ENCODE results near the gene MGAT4B.
"Not testable (repeated sequence)": the region's sequence is repeated elsewhere in the genome, so short reads cannot be mapped to it uniquely, and the experiment has no call there.

The MGAT4B gene

DNA sequence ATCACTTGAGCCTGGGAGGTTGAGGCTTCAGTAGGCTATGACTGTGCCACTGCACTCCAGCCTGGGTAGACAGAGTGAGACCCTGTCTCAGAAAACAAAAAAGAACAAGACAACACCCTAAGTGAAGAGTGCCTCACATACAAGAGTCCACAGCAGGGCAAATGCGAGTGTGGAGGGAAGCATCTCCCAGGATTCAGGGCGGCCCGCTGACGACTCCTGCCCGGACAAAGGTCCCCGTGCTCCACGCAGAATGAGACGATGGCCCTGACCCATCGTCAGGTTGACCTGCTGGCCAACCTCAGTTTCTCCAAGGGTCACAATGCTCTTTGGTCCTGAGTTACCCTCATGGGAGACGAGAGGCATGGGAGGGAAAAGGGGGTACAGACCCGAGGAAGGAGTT, 33.7 kb upstream of the MGAT4B start:
- TF ChIP-seq, protein P1, sequence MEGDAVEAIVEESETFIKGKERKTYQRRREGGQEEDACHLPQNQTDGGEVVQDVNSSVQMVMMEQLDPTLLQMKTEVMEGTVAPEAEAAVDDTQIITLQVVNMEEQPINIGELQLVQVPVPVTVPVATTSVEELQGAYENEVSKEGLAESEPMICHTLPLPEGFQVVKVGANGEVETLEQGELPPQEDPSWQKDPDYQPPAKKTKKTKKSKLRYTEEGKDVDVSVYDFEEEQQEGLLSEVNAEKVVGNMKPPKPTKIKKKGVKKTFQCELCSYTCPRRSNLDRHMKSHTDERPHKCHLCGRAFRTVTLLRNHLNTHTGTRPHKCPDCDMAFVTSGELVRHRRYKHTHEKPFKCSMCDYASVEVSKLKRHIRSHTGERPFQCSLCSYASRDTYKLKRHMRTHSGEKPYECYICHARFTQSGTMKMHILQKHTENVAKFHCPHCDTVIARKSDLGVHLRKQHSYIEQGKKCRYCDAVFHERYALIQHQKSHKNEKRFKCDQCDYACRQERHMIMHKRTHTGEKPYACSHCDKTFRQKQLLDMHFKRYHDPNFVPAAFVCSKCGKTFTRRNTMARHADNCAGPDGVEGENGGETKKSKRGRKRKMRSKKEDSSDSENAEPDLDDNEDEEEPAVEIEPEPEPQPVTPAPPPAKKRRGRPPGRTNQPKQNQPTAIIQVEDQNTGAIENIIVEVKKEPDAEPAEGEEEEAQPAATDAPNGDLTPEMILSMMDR (IDR thresholded peaks at IDR 0.05; ENCODE audit: low read depth, low read length) = no peak
- no peaks in the 10 kb centered on the region for H3K27me3 ChIP-seq (ENCODE audit: insufficient read depth, low read depth, severe bottlenecking)
- no peak for DNase-seq
- no peak overlapping the region for H3K27ac ChIP-seq
- H3K4me3 ChIP-seq (ENCODE audit: low read depth, low read length) = no peak overlapping the region
- H3K36me3 ChIP-seq = peaks cover 4% of the 10 kb centered on the region; the same call in 1 of the 2 replicates
- no peaks in the 10 kb centered on the region for H3K9me3 ChIP-seq (ENCODE audit: severe bottlenecking)

DNA sequence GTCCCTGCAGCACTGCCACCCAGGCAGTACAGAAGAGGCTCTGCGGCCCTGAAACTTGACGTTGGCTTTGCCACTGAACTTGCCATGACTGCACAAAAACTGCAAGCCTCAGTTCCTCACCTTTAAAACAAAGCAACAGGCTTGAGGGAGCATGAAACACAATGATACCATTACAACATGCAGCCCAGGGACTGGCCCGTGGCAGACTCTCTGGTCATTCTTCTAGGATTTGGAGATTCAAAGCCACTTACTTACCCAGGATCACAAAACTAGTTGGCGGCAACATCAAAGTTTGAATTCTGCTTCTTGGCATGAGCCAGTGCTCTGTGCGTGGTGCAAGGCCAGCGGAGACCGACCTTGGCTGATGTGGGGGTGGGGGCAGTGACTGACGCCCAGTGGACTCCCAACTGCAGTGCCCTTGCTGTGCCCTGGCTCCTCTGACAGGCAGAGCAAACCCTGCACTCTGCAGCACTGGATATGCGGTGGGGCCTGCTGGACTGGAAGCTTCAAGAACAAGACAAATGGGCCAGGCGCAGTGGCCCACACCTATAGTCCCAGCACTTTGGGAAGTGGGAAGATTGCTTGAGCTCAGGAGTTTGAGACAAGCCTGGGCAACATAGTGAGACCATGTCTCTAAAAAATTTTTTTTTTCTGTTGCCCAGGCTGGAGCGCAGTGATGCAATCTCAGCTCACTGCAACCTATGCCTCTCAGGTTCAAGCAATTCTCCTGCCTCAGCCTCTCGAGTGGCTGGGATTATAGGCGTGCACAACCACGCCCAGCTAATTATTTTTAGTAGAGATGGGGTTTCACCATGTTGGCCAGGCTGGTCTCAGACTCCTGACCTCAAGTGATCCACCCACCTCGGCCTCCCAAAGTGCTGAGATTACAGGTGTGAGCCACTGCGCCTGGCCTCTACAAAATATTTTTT, 32.9 kb upstream of the MGAT4B start:
- no peak for DNase-seq
- Histone ChIP-seq H3K9me3 (ENCODE audit: severe bottlenecking) (no peaks in the 10 kb centered on the region), H3K27ac (no peak overlapping the region), H3K36me3 (peaks cover 4% of the 10 kb centered on the region; the same call in 1 of the 2 replicates), H3K27me3 (ENCODE audit: insufficient read depth, low read depth, severe bottlenecking) (no peaks in the 10 kb centered on the region), H3K4me3 (ENCODE audit: low read depth, low read length) (no peak overlapping the region)
- TF ChIP-seq, protein P1 (IDR thresholded peaks at IDR 0.05; ENCODE audit: low read depth, low read length) = no peak

DNA sequence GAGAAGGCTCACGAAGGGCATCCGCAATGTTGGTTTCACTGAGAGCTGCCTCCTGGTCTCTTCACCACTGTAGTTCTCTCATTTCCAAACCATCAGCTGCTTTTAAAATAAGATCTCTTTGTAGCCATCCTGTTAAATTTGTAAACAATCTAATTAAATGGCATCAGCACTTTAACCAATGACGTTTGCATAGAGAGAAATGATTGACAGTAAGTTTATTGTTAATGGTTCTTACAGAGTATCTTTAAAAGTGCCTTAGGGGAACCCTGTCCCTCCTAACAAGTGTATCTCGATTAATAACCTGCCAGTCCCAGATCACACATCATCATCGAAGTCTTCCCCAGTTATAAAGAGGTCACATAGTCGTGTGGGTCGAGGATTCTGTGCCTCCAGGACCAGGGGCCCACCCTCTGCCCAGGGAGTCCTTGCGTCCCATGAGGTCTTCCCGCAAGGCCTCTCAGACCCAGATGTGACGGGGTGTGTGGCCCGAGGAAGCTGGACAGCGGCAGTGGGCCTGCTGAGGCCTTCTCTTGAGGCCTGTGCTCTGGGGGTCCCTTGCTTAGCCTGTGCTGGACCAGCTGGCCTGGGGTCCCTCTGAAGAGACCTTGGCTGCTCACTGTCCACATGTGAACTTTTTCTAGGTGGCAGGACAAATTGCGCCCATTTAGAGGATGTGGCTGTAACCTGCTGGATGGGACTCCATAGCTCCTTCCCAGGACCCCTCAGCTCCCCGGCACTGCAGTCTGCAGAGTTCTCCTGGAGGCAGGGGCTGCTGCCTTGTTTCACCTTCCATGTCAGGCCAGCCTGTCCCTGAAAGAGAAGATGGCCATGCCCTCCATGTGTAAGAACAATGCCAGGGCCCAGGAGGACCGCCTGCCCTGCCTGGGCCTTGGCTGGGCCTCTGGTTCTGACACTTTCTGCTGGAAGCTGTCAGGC, 30.7 kb upstream of the MGAT4B start:
- Histone ChIP-seq H3K27me3 (ENCODE audit: insufficient read depth, low read depth, severe bottlenecking) (no peaks in the 10 kb centered on the region), H3K4me3 (ENCODE audit: low read depth, low read length) (no peak overlapping the region), H3K9me3 (ENCODE audit: severe bottlenecking) (no peaks in the 10 kb centered on the region), H3K36me3 (peaks cover 16% of the 10 kb centered on the region), H3K27ac (no peak overlapping the region)
- TF ChIP-seq, protein P1 (IDR thresholded peaks at IDR 0.05; ENCODE audit: low read depth, low read length) = no peak
- DNase-seq = no peak

DNA sequence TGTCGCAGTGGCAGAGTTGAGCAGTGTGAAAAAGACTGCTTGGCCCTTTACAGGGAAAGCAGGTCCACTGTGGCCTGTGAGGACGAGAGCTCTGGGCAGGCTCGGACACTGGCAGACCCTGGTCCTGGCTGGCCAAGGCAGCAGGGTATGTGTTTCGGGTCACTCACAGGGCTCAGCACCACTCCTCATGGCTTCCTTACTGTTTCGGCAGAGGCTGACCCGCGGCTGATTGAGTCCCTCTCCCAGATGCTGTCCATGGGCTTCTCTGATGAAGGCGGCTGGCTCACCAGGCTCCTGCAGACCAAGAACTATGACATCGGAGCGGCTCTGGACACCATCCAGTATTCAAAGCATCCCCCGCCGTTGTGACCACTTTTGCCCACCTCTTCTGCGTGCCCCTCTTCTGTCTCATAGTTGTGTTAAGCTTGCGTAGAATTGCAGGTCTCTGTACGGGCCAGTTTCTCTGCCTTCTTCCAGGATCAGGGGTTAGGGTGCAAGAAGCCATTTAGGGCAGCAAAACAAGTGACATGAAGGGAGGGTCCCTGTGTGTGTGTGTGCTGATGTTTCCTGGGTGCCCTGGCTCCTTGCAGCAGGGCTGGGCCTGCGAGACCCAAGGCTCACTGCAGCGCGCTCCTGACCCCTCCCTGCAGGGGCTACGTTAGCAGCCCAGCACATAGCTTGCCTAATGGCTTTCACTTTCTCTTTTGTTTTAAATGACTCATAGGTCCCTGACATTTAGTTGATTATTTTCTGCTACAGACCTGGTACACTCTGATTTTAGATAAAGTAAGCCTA, 29.8 kb upstream of the MGAT4B start:
- Histone ChIP-seq H3K36me3 (peaks cover 18% of the 10 kb centered on the region), H3K4me3 (ENCODE audit: low read depth, low read length) (no peak overlapping the region), H3K9me3 (ENCODE audit: severe bottlenecking) (no peaks in the 10 kb centered on the region), H3K27me3 (ENCODE audit: insufficient read depth, low read depth, severe bottlenecking) (no peaks in the 10 kb centered on the region), H3K27ac (no peak overlapping the region)
- no peak for DNase-seq
- TF ChIP-seq, protein P1 (IDR thresholded peaks at IDR 0.05; ENCODE audit: low read depth, low read length) = no peak

DNA sequence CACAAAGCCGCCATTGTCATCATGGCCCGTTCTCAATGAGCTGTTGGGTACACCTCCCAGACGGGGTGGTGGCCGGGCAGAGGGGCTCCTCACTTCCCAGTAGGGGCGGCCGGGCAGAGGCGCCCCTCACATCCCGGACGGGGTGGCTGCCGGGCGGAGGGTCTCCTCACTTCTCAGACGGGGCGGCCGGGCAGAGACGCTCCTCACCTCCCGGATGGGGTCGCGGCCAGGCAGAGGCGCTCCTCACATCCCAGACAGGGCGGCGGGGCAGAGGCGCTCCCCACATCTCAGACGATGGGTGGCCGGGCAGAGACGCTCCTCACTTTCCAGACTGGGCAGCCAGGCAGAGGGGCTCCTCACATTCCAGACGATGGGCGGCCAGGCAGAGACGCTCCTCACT, 28.2 kb upstream of the MGAT4B start:
- H3K27me3 ChIP-seq (ENCODE audit: insufficient read depth, low read depth, severe bottlenecking); H3K27ac ChIP-seq; H3K9me3 ChIP-seq (ENCODE audit: severe bottlenecking); DNase-seq; H3K4me3 ChIP-seq (ENCODE audit: low read depth, low read length): not testable (repeated sequence)
- peaks cover 25% of the 10 kb centered on the region for H3K36me3 ChIP-seq

Data from WERI-Rb-1 (cell line).